ENCODE data around the gene PKHD1. TPM values are rescaled to one million over a fixed set of nuclear protein-coding genes. Genes with fewer than 3 reads are reported as not detected.
"Not testable (repeated sequence)": the region's sequence is repeated elsewhere in the genome, so short reads cannot be mapped to it uniquely, and the experiment has no call there.

PKHD1 gene
- total and polyA plus RNA-seq, 9 donors: 0.01 to 0.12 (median 0.05) TPM; not detected in 3

GRCh38 chr6:51854876-51855275 lies 232.5 kb downstream of the PKHD1 start:
- TF ChIP-seq POLR2A (IDR thresholded peaks at IDR 0.05) (no peak), CTCF (IDR thresholded peaks at IDR 0.05) (no peak), EP300 (IDR thresholded peaks at IDR 0.05) (no peak)
- no peaks in the 10 kb centered on the region for H3K9me3 ChIP-seq
- WGBS, 3 donors: 78 to 86% (median 84%) methylated on average over 16 of the region's 16 CpGs
- no peak overlapping the region for H3K4me3 ChIP-seq
- no peak for DNase-seq
- no peaks in the 10 kb centered on the region for H3K27me3 ChIP-seq
- no peaks in the 10 kb centered on the region for H3K4me1 ChIP-seq (ENCODE audit: insufficient read depth)
- intact Hi-C loops (cut with DNase I): no loop called here
- H3K36me3 ChIP-seq: no peaks in the 10 kb centered on the region
- H3K27ac ChIP-seq: no peak overlapping the region

- Histone ChIP-seq H3K9me3 (no peaks in the 10 kb centered on the region), H3K4me1 (ENCODE audit: insufficient read depth) (no peaks in the 10 kb centered on the region), H3K27ac (no peak overlapping the region), H3K27me3 (no peaks in the 10 kb centered on the region), H3K36me3 (no peaks in the 10 kb centered on the region), H3K4me3 (no peak overlapping the region)
- intact Hi-C loops (cut with DNase I): no loop called here
- no peak for TF ChIP-seq CTCF (IDR thresholded peaks at IDR 0.05)
- no peak for TF ChIP-seq POLR2A (IDR thresholded peaks at IDR 0.05)
- no peak for TF ChIP-seq EP300 (IDR thresholded peaks at IDR 0.05)
- DNase-seq: no peak
- WGBS, 3 donors: 68 to 87% (median 82%) methylated on average over 6 to 7 of the region's 7 CpGs
These were observed 233.1 kb downstream of the PKHD1 start for GRCh38 chr6:51854347-51854746.

- DNase-seq; H3K27ac ChIP-seq; H3K4me3 ChIP-seq; H3K4me1 ChIP-seq (ENCODE audit: insufficient read depth); intact Hi-C loops (cut with DNase I); H3K36me3 ChIP-seq; H3K9me3 ChIP-seq; H3K27me3 ChIP-seq: not testable (repeated sequence)
- 72 to 88% (median 81%) methylated on average over 1 of the region's 1 CpG for WGBS, 3 donors
These were observed 234.3 kb downstream of the PKHD1 start for GRCh38 chr6:51853109-51853508.

GRCh38 chr6:51846531-51846930 lies 240.9 kb downstream of the PKHD1 start:
- Histone ChIP-seq H3K36me3 (no peaks in the 10 kb centered on the region), H3K27ac (no peak overlapping the region), H3K9me3 (no peaks in the 10 kb centered on the region), H3K27me3 (no peaks in the 10 kb centered on the region), H3K4me1 (ENCODE audit: insufficient read depth) (no peaks in the 10 kb centered on the region), H3K4me3 (no peak overlapping the region)
- intact Hi-C loops (cut with DNase I): no loop called here
- TF ChIP-seq POLR2A (IDR thresholded peaks at IDR 0.05) (no peak), CTCF (IDR thresholded peaks at IDR 0.05) (no peak), EP300 (IDR thresholded peaks at IDR 0.05) (no peak)
- DNase-seq: no peak
- WGBS, 3 donors: 72 to 87% (median 78%) methylated on average over 2 of the region's 2 CpGs

- no peak for TF ChIP-seq CTCF (IDR thresholded peaks at IDR 0.05)
- TF ChIP-seq POLR2A (IDR thresholded peaks at IDR 0.05): no peak
- TF ChIP-seq EP300 (IDR thresholded peaks at IDR 0.05): no peak
- no peaks in the 10 kb centered on the region for H3K36me3 ChIP-seq
- H3K9me3 ChIP-seq: no peaks in the 10 kb centered on the region
- intact Hi-C loops (cut with DNase I): no loop called here
- H3K4me1 ChIP-seq (ENCODE audit: insufficient read depth): no peaks in the 10 kb centered on the region
- DNase-seq: no peak
- 73 to 75% (median 75%) methylated on average over 3 of the region's 3 CpGs for WGBS, 3 donors
- no peak overlapping the region for H3K27ac ChIP-seq
- H3K27me3 ChIP-seq: no peaks in the 10 kb centered on the region
- no peak overlapping the region for H3K4me3 ChIP-seq
These were observed 243.1 kb downstream of the PKHD1 start for GRCh38 chr6:51844336-51844735.
